ENCODE data around the gene OGN.

OGN gene

DNA sequence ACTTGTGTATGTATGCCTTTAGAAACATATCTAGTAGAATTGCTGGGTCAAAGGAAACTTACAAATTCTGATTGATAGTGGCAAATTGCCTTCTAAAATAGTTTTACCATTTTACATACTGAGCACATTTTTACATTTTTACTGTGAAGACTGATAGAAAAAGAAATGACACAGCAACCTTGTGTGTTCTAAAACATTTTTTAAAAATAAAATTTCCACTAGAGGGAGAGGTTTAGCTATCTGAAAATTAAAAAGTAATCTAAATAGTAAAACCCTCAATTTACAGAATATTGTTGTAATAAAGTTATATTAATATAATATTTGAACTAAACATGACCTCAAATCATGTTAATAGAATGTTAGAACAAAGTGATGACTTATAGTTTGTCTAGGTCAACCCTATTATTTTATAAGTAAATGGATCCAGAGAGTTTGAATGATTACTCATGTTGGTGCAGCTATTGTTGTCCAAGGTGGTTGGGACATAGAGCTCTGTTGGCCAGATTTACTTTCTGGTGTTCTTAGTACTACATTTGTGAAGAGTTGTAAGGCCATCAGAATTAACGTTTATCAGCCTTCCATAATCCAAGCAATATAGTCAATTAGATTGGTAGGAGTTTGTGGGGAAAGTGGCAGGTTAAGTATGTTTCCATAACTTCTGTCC, 61.4 kb downstream of the OGN start:
- DNase-seq = no peak

GRCh38 chr9:92341578-92341977, 62.8 kb downstream of the OGN start:
- no peak for DNase-seq

GRCh38 chr9:92333282-92333634, 71.1 kb downstream of the OGN start:
- no peak for DNase-seq
